Gastroesophageal sphincter (tissue), 3 donors: ENCODE results near the gene FHL1.

Source experiments
- CTCF ChIP-seq, 4 experiments: fragments of 200-600 bp in 2 of 4; fragments of 450-650 bp in 2 of 4; sonication (generic) in 1 of 4; IDR thresholded peaks; one replicate each; pipeline ENCODE4 v1.5.1; 2017 to 2019; ENCODE audit warnings: antibody characterized with exemption in 4 of 4, mild to moderate bottlenecking in 2 of 4, moderate library complexity in 2 of 4
- POLR2A ChIP-seq, 2 donors: fragments of 450-650 bp; IDR thresholded peaks; one replicate each; pipeline ENCODE4 v1.6.1; 2017; ENCODE audit warnings: antibody characterized with exemption in 2 of 2, mild to moderate bottlenecking in 2 of 2, moderate library complexity in 1 of 2

- TF ChIP-seq CTCF (IDR thresholded peaks at IDR 0.05) (no peak), POLR2A (IDR thresholded peaks at IDR 0.05) (no peak)
Measured at GRCh38 chrX:136097871-136098805, 49.2 kb upstream of the FHL1 start.
